Measurements from ENCODE around the gene MESD.

GRCh38 chr15:81014446-81015093, 25.0 kb upstream of the MESD start:
- TF ChIP-seq SMC3 (IDR thresholded peaks at IDR 0.05; ENCODE audit: low read depth, low read length) (no peak), CTCF (conservative IDR thresholded peaks at IDR 0.05; ENCODE audit: low read depth, low read length) (no peak), POLR2A (IDR thresholded peaks at IDR 0.05; ENCODE audit: low read depth, low read length) (no peak), RAD21 (IDR thresholded peaks at IDR 0.05; ENCODE audit: low read length) (no peak), CHD1 (IDR thresholded peaks at IDR 0.05; ENCODE audit: low read depth, low read length) (no peak), MXI1 (IDR thresholded peaks at IDR 0.05; ENCODE audit: borderline replicate concordance, low read depth, low read length) (no peak), CEBPB (IDR thresholded peaks at IDR 0.05; ENCODE audit: low read depth, low read length) (no peak), RCOR1 (IDR thresholded peaks at IDR 0.05; ENCODE audit: insufficient replicate concordance, low read length) (no peak), FOS (IDR thresholded peaks at IDR 0.05; ENCODE audit: low read depth, low read length) (no peak), USF2 (IDR thresholded peaks at IDR 0.05; ENCODE audit: low read depth, low read length) (no peak), ELK1 (IDR thresholded peaks at IDR 0.05; ENCODE audit: borderline replicate concordance, low read depth, low read length) (no peak), MAZ (IDR thresholded peaks at IDR 0.05; ENCODE audit: borderline replicate concordance, low read depth, low read length) (no peak)

Measured in IMR-90 (cell line).